SU-DHL-6 (cell line): ENCODE data around the gene ATXN7L1.

Experiments
- H2AFZ ChIP-seq: fragments of 200-600 bp; sonication (generic); 2 replicates; pipeline ENCODE4 v1.6.1; 2014; ENCODE audit warnings: low read depth, mild to moderate bottlenecking, moderate library complexity, mixed read lengths, antibody characterized with exemption, low read length; ENCODE audit not compliant: severe bottlenecking
- H3F3A ChIP-seq: fragments of 200-600 bp; shearing (Covaris generic); 2 replicates; pipeline ENCODE4 v1.6.0; 2016; ENCODE audit warnings: antibody characterized with exemption, mild to moderate bottlenecking; ENCODE audit not compliant: insufficient read depth
- H3K27ac ChIP-seq: fragments of 200-600 bp; sonication (generic); 2 replicates; pipeline ENCODE4 v1.5.1; 2016; ENCODE audit warnings: low read depth, mild to moderate bottlenecking, low read length, moderate library complexity, mixed read lengths
- H3K27me3 ChIP-seq: fragments of 200-600 bp; sonication (generic), shearing (Covaris generic); 2 replicates; pipeline ENCODE4 v1.6.0; 2014; ENCODE audit warnings: mild to moderate bottlenecking, low read length
- H3K36me3 ChIP-seq: fragments of 200-600 bp; sonication (generic); 2 replicates; pipeline ENCODE4 v1.6.1; 2014; ENCODE audit warnings: mild to moderate bottlenecking, low read length, mixed read lengths
- H3K4me2 ChIP-seq: fragments of 300-600, 200-600 bp; shearing (Covaris generic), sonication (generic); 2 replicates; pipeline ENCODE4 v1.6.0; 2014; ENCODE audit warnings: low read length, low read depth, mild to moderate bottlenecking; ENCODE audit not compliant: poor library complexity, severe bottlenecking
- H3K4me3 ChIP-seq: fragments of 200-600 bp; sonication (generic); 2 replicates; pipeline ENCODE4 v1.5.1; 2014; ENCODE audit warnings: antibody characterized with exemption, low read length, mild to moderate bottlenecking, mixed read lengths; ENCODE audit not compliant: insufficient read depth, poor library complexity, severe bottlenecking
- H3K79me2 ChIP-seq: fragments of 200-600 bp; sonication (generic); 2 replicates; pipeline ENCODE4 v1.6.1; 2014; ENCODE audit warnings: mild to moderate bottlenecking, low read length, moderate library complexity; ENCODE audit not compliant: insufficient read depth
- H3K9ac ChIP-seq: fragments of 200-600 bp; sonication (generic); 2 replicates; pipeline ENCODE4 v1.7.0; 2014; ENCODE audit warnings: mild to moderate bottlenecking, low read length
- H3K9me2 ChIP-seq: fragments of 200-600 bp; sonication (generic); replicated peaks from 2 replicates; pipeline ENCODE4 v1.6.1; 2014; ENCODE audit warnings: low read length; ENCODE audit not compliant: insufficient read depth
- H3K9me3 ChIP-seq: fragments of 200-600 bp; sonication (generic); 2 replicates; pipeline ENCODE4 v1.6.1; 2014; ENCODE audit warnings: low read length, mixed read lengths; ENCODE audit not compliant: insufficient read depth
- H4K20me1 ChIP-seq: fragments of 200-600 bp; sonication (generic); 2 replicates; pipeline ENCODE4 v1.6.1; 2014; ENCODE audit warnings: low read depth, mild to moderate bottlenecking, antibody characterized with exemption, low read length, moderate library complexity, mixed read lengths
- CTCF ChIP-seq: fragments of 200-600 bp; sonication (generic); IDR thresholded peaks from one replicate; pipeline ENCODE4 v1.5.1; 2017; ENCODE audit warnings: antibody characterized with exemption, mild to moderate bottlenecking, low read length, moderate library complexity; ENCODE audit not compliant: insufficient read depth, poor library complexity, severe bottlenecking
- EZH2phosphoT487 ChIP-seq: fragments of 200-600 bp; sonication (generic), shearing (Covaris generic); conservative IDR thresholded peaks from 2 replicates; pipeline ENCODE4 v1.6.1; 2018; ENCODE audit warnings: mild to moderate bottlenecking, antibody characterized with exemption, low read length, moderate library complexity, mixed read lengths

ATXN7L1 gene

GRCh38 chr7:105920766-105921165 is 44.4 kb upstream of the ATXN7L1 start:
- TF ChIP-seq EZH2phosphoT487, result no peak
- no peak for TF ChIP-seq CTCF
- no peaks in the 10 kb centered on the region for H4K20me1 ChIP-seq
- no peak overlapping the region for H3K9ac ChIP-seq
- H3F3A ChIP-seq, result no peaks in the 10 kb centered on the region
- H3K36me3 ChIP-seq, result no peaks in the 10 kb centered on the region
- H3K9me3 ChIP-seq, result no peaks in the 10 kb centered on the region
- no peak overlapping the region for H2AFZ ChIP-seq
- H3K27me3 ChIP-seq, result no peaks in the 10 kb centered on the region
- no peak overlapping the region for H3K4me2 ChIP-seq
- no peaks in the 10 kb centered on the region for H3K9me2 ChIP-seq
- no peak overlapping the region for H3K4me3 ChIP-seq
- H3K27ac ChIP-seq, result no peak overlapping the region
- no peaks in the 10 kb centered on the region for H3K79me2 ChIP-seq

- Histone ChIP-seq H4K20me1 (no peaks in the 10 kb centered on the region), H3K9me3 (no peaks in the 10 kb centered on the region)
- no peak for TF ChIP-seq EZH2phosphoT487
- no peak for TF ChIP-seq CTCF
These were observed 41.3 kb upstream of the ATXN7L1 start for GRCh38 chr7:105917659-105918058.

GRCh38 chr7:105916603-105917002 is 40.2 kb upstream of the ATXN7L1 start:
- no peak overlapping the region for H3K9ac ChIP-seq
- no peak overlapping the region for H3K4me2 ChIP-seq
- H2AFZ ChIP-seq, result no peak overlapping the region
- H3K4me3 ChIP-seq, result no peak overlapping the region
- H4K20me1 ChIP-seq, result no peaks in the 10 kb centered on the region
- H3K9me3 ChIP-seq, result no peaks in the 10 kb centered on the region
- H3K9me2 ChIP-seq, result no peaks in the 10 kb centered on the region
- no peak overlapping the region for H3K27ac ChIP-seq
- no peaks in the 10 kb centered on the region for H3K36me3 ChIP-seq
- TF ChIP-seq CTCF (no peak), EZH2phosphoT487 (no peak)
- no peaks in the 10 kb centered on the region for H3F3A ChIP-seq
- no peaks in the 10 kb centered on the region for H3K79me2 ChIP-seq
- H3K27me3 ChIP-seq, result no peaks in the 10 kb centered on the region

More at GRCh38 chr7:105917659-105918058, 41.3 kb upstream of the ATXN7L1 start:
- Histone ChIP-seq H3K79me2 (no peaks in the 10 kb centered on the region), H2AFZ (no peak overlapping the region), H3K27me3 (no peaks in the 10 kb centered on the region), H3K4me3 (no peak overlapping the region), H3K9ac (no peak overlapping the region), H3K27ac (no peak overlapping the region), H3F3A (no peaks in the 10 kb centered on the region), H3K4me2 (no peak overlapping the region), H3K36me3 (no peaks in the 10 kb centered on the region), H3K9me2 (no peaks in the 10 kb centered on the region)
